Panc1 (cell line): ENCODE data around the gene CSRNP2.

Source experiments
- SIN3A ChIP-seq: IDR thresholded peaks from 2 replicates; pipeline ENCODE4 v1.6.1; 2012; ENCODE audit warnings: low read depth, mild to moderate bottlenecking, low read length, moderate library complexity, borderline replicate concordance; ENCODE audit not compliant: insufficient read depth
- TF ChIP-seq, protein P1 (sequence below): fragments of 450-650 bp; IDR thresholded peaks from 2 replicates; pipeline ENCODE4 v1.5.1; 2017; ENCODE audit warnings: mild to moderate bottlenecking

DNA sequence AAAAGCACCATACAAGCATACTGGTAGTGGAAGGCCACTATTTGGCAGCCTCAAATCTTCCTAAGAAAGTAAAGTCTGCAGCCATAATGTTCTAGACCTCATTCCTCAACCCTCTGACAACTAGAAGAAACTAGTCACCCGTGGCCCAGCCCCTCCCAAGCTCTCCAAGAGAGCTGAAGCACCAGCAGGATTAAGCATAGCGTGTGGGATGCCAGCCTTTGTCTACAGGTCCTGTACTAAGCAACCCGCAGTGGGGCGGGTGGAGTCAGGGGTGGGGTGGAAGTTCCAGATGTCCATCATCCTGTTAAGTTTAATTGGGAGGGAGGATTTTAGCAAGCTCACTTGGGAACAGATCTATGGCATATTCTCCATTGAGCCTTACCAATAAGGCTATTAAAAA is 71.4 kb downstream of the CSRNP2 start:
- TF ChIP-seq, protein P1, sequence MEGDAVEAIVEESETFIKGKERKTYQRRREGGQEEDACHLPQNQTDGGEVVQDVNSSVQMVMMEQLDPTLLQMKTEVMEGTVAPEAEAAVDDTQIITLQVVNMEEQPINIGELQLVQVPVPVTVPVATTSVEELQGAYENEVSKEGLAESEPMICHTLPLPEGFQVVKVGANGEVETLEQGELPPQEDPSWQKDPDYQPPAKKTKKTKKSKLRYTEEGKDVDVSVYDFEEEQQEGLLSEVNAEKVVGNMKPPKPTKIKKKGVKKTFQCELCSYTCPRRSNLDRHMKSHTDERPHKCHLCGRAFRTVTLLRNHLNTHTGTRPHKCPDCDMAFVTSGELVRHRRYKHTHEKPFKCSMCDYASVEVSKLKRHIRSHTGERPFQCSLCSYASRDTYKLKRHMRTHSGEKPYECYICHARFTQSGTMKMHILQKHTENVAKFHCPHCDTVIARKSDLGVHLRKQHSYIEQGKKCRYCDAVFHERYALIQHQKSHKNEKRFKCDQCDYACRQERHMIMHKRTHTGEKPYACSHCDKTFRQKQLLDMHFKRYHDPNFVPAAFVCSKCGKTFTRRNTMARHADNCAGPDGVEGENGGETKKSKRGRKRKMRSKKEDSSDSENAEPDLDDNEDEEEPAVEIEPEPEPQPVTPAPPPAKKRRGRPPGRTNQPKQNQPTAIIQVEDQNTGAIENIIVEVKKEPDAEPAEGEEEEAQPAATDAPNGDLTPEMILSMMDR: no peak
- TF ChIP-seq SIN3A: no peak
